OCI-LY3 (cell line): ENCODE measurements around the gene TEDC1.

Experiments
- H2AFZ ChIP-seq: fragments of 200-600, 300-600 bp; shearing (Covaris generic); 2 replicates; pipeline ENCODE4 v1.6.0; 2014; ENCODE audit warnings: antibody characterized with exemption, low read depth, low read length
- H3K27ac ChIP-seq: fragments of 200-600, 300-600 bp; sonication (generic); 2 replicates; pipeline ENCODE4 v1.5.1; 2014; ENCODE audit warnings: mild to moderate bottlenecking, low read length, moderate library complexity, mixed read lengths
- H3K27me3 ChIP-seq: fragments of 200-600, 300-600 bp; sonication (generic); 2 replicates; pipeline ENCODE4 v1.6.1; 2014; ENCODE audit warnings: low read depth, low read length, mixed read lengths
- H3K36me3 ChIP-seq: fragments of 200-600, 300-600 bp; sonication (generic); replicated peaks from 2 replicates; pipeline ENCODE3; 2014; ENCODE audit warnings: low read depth, low read length, mixed read lengths
- H3K4me1 ChIP-seq: fragments of 300-600, 200-600 bp; sonication (generic); 2 replicates; pipeline ENCODE4 v1.6.1; 2014; ENCODE audit warnings: low read length, mixed read lengths
- H3K4me2 ChIP-seq: fragments of 200-600, 300-600 bp; sonication (generic); 2 replicates; pipeline ENCODE4 v1.6.1; 2014; ENCODE audit warnings: low read length, mixed read lengths
- H3K4me3 ChIP-seq: fragments of 300-600, 200-600 bp; sonication (generic); 2 replicates; pipeline ENCODE4 v1.5.1; 2014; ENCODE audit warnings: antibody characterized with exemption, mild to moderate bottlenecking, low read length, moderate library complexity
- H3K79me2 ChIP-seq: fragments of 300-600, 200-600 bp; shearing (Covaris generic); 2 replicates; pipeline ENCODE4 v1.6.1; 2014; ENCODE audit warnings: mild to moderate bottlenecking, low read length, mixed read lengths
- H3K9ac ChIP-seq: fragments of 300-600, 200-600 bp; shearing (Covaris generic); 2 replicates; pipeline ENCODE4 v1.6.0; 2014; ENCODE audit warnings: mild to moderate bottlenecking, low read length, moderate library complexity
- H3K9me3 ChIP-seq: fragments of 200-600, 300-600 bp; shearing (Covaris generic); 2 replicates; pipeline ENCODE4 v1.6.1; 2014; ENCODE audit warnings: low read length, mixed read lengths; ENCODE audit not compliant: insufficient read depth
- H4K20me1 ChIP-seq: fragments of 200-600, 300-600 bp; sonication (generic); 2 replicates; pipeline ENCODE4 v1.6.1; 2016; ENCODE audit warnings: low read length, mixed read lengths; ENCODE audit not compliant: insufficient read depth
- EZH2phosphoT487 ChIP-seq: fragments of 200-600 bp; shearing (Covaris generic); IDR thresholded peaks from 2 replicates; pipeline ENCODE4 v1.6.1; 2018; ENCODE audit warnings: antibody characterized with exemption, mixed run types, low read depth
- TF ChIP-seq, protein P1 (sequence below): fragments of 200-600, 300-600 bp; sonication (generic); IDR thresholded peaks from 2 replicates; pipeline ENCODE4 v1.5.1; 2014; ENCODE audit warnings: antibody characterized with exemption, low read length, low read depth

Gene TEDC1

DNA sequence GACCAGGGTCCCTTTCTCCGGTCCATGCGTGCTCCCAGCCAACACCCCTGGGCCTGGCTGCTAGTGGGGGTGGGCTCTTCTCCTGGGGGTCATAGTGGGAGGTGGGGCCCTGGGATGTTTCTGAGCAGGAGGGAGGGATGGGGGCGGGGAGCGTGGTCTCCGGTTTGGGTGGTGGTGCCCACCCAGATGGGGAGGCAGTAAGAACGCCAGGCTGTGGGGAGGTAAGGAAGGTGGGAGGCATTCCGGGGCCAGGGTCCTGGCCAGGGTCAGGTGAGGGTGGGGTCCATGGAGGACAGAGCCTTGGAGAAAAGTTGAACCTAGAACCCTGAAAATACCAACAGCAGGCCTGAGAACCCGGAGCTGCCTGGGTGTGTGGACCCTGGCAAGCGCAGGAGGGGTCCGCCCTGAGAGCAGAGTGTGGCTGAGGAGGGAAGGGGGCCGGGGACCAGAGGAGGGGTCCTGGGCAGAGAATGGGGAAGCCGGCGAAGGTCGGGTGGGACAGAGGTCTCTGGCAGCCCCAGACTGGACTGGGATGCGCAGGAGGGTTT, 10.8 kb upstream of the TEDC1 start:
- H3K4me3 ChIP-seq = no peak overlapping the region
- no peaks in the 10 kb centered on the region for H3K36me3 ChIP-seq
- peaks cover 16% of the 10 kb centered on the region for H3K27me3 ChIP-seq
- no peaks in the 10 kb centered on the region for H3K9me3 ChIP-seq
- H3K4me1 ChIP-seq = peaks cover 14% of the 10 kb centered on the region
- no peak overlapping the region for H3K27ac ChIP-seq
- H3K9ac ChIP-seq = no peak overlapping the region
- no peak overlapping the region for H2AFZ ChIP-seq
- H3K79me2 ChIP-seq = no peaks in the 10 kb centered on the region
- no peak for TF ChIP-seq EZH2phosphoT487
- TF ChIP-seq, protein P1, sequence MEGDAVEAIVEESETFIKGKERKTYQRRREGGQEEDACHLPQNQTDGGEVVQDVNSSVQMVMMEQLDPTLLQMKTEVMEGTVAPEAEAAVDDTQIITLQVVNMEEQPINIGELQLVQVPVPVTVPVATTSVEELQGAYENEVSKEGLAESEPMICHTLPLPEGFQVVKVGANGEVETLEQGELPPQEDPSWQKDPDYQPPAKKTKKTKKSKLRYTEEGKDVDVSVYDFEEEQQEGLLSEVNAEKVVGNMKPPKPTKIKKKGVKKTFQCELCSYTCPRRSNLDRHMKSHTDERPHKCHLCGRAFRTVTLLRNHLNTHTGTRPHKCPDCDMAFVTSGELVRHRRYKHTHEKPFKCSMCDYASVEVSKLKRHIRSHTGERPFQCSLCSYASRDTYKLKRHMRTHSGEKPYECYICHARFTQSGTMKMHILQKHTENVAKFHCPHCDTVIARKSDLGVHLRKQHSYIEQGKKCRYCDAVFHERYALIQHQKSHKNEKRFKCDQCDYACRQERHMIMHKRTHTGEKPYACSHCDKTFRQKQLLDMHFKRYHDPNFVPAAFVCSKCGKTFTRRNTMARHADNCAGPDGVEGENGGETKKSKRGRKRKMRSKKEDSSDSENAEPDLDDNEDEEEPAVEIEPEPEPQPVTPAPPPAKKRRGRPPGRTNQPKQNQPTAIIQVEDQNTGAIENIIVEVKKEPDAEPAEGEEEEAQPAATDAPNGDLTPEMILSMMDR = no peak
- peak overlapping the region; percentile 93 for H3K4me2 ChIP-seq
- H4K20me1 ChIP-seq = no peaks in the 10 kb centered on the region

GRCh38 chr14:105480807-105481801, 9.9 kb upstream of the TEDC1 start:
- no peaks in the 10 kb centered on the region for H3K9me3 ChIP-seq
- peak overlapping the region; percentile 69; the same call in 1 of the 2 replicates for H2AFZ ChIP-seq
- H3K36me3 ChIP-seq = no peaks in the 10 kb centered on the region
- peaks cover 19% of the 10 kb centered on the region for H3K27me3 ChIP-seq
- TF ChIP-seq EZH2phosphoT487 = no peak
- TF ChIP-seq, protein P1 = peak; percentile 90
- peak overlapping the region; percentile 93 for H3K4me2 ChIP-seq
- H3K79me2 ChIP-seq = no peaks in the 10 kb centered on the region
- H3K9ac ChIP-seq = peak overlapping the region; percentile 69
- peak overlapping the region; percentile 75 for H3K4me3 ChIP-seq
- H4K20me1 ChIP-seq = no peaks in the 10 kb centered on the region
- H3K27ac ChIP-seq = no peak overlapping the region
- peaks cover 19% of the 10 kb centered on the region for H3K4me1 ChIP-seq

DNA sequence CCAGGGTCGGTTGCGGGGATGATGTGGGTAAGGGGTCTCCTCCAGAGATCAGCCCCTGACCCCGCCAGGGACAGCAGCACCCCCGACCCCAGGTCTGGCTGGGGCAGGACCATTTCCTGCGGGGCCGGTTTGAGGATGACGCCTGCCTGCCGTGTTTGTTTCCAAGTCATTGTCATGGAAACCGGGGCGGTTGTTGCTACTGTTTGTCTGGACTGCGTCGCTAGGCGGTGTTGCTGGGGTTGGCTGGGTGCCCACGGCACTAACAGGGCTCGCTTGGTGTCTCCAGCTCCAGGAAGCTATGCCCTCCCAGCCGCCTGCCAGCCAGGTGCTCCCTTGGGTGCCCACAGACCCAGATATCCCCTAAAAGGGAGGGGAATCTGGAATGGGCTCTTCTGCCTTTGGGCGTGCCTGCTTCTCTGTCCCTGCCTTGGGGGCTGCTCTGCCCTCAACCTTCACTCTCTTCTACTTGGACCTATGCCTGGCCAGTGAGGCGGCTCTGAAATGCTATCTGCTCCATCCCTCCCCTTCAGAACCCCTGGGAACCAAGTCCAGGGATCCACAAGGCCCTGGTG, 9.1 kb upstream of the TEDC1 start:
- Histone ChIP-seq H2AFZ (no peak overlapping the region), H3K9ac (peak overlapping the region; percentile 26; the same call in 1 of the 2 replicates), H4K20me1 (no peaks in the 10 kb centered on the region), H3K27ac (no peak overlapping the region), H3K79me2 (no peaks in the 10 kb centered on the region), H3K4me2 (peak overlapping the region; percentile 93), H3K36me3 (no peaks in the 10 kb centered on the region), H3K9me3 (no peaks in the 10 kb centered on the region), H3K4me3 (peak overlapping the region; percentile 75), H3K4me1 (peaks cover 26% of the 10 kb centered on the region), H3K27me3 (peaks cover 25% of the 10 kb centered on the region)
- TF ChIP-seq EZH2phosphoT487 = no peak
- TF ChIP-seq, protein P1 = peak; percentile 18
